ENCODE measurements around the gene ORMDL3. TPM values are rescaled to one million over a fixed set of nuclear protein-coding genes. Genes with fewer than 3 reads are reported as not detected.

The ORMDL3 gene
- polyA plus RNA-seq, 1 donor from 2014 or later, result 90.1 TPM

DNA sequence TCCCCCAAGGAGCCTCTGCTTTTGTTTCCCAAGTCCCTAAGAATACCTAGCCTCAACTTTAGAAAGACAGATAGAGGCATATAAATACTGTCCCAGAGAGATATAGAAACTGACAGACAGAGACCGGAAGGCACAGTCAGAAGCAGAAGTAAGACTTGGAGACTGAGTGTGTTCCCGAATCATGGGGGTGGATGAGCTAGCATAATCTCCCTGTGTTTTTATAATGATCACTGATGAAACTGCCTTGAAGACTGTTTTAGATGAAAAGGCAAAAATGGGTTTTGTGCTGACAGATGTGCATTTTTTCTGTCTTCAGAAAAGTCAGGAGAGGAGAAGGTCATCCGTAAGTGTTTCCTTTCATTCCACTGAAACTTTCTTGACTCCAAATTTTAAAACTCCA lies 44.9 kb upstream of the ORMDL3 start:
- Histone ChIP-seq H3K9ac (ENCODE audit: low read length) (no peak overlapping the region), H3K4me2 (ENCODE audit: low read length) (no peak overlapping the region), H3K9me2 (ENCODE audit: insufficient read depth, low read length) (no peaks in the 10 kb centered on the region), H3K36me3 (ENCODE audit: insufficient read depth, low read length) (no peaks in the 10 kb centered on the region), H4K20me1 (ENCODE audit: insufficient read depth) (no peaks in the 10 kb centered on the region), H3K79me2 (replicated peaks; ENCODE audit: insufficient read depth, low read length) (no peaks in the 10 kb centered on the region), H3K27me3 (ENCODE audit: insufficient read depth, low read depth, low read length) (no peaks in the 10 kb centered on the region), H2AFZ (ENCODE audit: low read depth, low read length) (no peak overlapping the region), H3K27ac (ENCODE audit: low read length) (no peak overlapping the region), H3K9me3 (ENCODE audit: low read length) (no peaks in the 10 kb centered on the region), H3F3A (ENCODE audit: insufficient read depth, low read length, poor library complexity, severe bottlenecking) (no peaks in the 10 kb centered on the region), H3K4me3 (ENCODE audit: low read length) (no peak overlapping the region)
- no peak for TF ChIP-seq EP300 (conservative IDR thresholded peaks at IDR 0.05; ENCODE audit: poor library complexity, severe bottlenecking)
- no peak for TF ChIP-seq POLR2AphosphoS5 (IDR thresholded peaks at IDR 0.05)
- TF ChIP-seq MXI1 (conservative IDR thresholded peaks at IDR 0.05; ENCODE audit: poor library complexity, severe bottlenecking), result no peak
- no peak for TF ChIP-seq TAF1 (IDR thresholded peaks at IDR 0.05; ENCODE audit: low read depth)
- TF ChIP-seq, protein P1, sequence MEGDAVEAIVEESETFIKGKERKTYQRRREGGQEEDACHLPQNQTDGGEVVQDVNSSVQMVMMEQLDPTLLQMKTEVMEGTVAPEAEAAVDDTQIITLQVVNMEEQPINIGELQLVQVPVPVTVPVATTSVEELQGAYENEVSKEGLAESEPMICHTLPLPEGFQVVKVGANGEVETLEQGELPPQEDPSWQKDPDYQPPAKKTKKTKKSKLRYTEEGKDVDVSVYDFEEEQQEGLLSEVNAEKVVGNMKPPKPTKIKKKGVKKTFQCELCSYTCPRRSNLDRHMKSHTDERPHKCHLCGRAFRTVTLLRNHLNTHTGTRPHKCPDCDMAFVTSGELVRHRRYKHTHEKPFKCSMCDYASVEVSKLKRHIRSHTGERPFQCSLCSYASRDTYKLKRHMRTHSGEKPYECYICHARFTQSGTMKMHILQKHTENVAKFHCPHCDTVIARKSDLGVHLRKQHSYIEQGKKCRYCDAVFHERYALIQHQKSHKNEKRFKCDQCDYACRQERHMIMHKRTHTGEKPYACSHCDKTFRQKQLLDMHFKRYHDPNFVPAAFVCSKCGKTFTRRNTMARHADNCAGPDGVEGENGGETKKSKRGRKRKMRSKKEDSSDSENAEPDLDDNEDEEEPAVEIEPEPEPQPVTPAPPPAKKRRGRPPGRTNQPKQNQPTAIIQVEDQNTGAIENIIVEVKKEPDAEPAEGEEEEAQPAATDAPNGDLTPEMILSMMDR (IDR thresholded peaks at IDR 0.05; ENCODE audit: poor library complexity, severe bottlenecking), result no peak
- TF ChIP-seq RAD21 (conservative IDR thresholded peaks at IDR 0.05), result no peak
- TF ChIP-seq, protein P2, sequence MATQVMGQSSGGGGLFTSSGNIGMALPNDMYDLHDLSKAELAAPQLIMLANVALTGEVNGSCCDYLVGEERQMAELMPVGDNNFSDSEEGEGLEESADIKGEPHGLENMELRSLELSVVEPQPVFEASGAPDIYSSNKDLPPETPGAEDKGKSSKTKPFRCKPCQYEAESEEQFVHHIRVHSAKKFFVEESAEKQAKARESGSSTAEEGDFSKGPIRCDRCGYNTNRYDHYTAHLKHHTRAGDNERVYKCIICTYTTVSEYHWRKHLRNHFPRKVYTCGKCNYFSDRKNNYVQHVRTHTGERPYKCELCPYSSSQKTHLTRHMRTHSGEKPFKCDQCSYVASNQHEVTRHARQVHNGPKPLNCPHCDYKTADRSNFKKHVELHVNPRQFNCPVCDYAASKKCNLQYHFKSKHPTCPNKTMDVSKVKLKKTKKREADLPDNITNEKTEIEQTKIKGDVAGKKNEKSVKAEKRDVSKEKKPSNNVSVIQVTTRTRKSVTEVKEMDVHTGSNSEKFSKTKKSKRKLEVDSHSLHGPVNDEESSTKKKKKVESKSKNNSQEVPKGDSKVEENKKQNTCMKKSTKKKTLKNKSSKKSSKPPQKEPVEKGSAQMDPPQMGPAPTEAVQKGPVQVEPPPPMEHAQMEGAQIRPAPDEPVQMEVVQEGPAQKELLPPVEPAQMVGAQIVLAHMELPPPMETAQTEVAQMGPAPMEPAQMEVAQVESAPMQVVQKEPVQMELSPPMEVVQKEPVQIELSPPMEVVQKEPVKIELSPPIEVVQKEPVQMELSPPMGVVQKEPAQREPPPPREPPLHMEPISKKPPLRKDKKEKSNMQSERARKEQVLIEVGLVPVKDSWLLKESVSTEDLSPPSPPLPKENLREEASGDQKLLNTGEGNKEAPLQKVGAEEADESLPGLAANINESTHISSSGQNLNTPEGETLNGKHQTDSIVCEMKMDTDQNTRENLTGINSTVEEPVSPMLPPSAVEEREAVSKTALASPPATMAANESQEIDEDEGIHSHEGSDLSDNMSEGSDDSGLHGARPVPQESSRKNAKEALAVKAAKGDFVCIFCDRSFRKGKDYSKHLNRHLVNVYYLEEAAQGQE (IDR thresholded peaks at IDR 0.05; ENCODE audit: borderline replicate concordance), result no peak
- no peak for TF ChIP-seq SMC3 (conservative IDR thresholded peaks at IDR 0.05; ENCODE audit: poor library complexity)
- TF ChIP-seq EZH2 (IDR thresholded peaks at IDR 0.05; ENCODE audit: borderline replicate concordance, insufficient read depth, low read length, poor library complexity, severe bottlenecking), result no peak

DNA sequence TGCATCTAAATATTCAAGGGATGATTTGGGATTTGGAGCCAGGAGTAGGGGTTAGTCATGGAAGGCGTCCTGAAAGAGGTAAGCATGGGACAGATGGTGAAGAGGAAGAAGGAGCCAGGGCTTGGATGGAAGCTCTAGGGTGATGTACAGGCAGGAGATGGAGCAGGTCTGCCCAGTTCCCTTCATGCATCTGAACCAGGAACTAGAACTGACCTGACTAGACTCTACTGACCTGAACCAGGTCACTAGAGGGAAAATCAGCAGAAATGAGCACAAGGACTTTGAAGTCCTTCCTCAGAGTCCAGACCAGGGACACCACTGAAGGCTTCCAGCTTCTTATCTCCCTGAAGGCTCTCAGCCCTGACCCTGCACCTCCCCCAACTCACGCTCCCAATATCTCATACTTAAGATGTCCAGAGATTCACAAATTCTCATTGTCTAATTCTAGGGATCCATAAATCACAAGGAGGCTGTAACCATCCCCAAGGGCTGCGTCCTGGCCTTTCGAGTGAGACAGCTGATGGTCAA lies 43.7 kb upstream of the ORMDL3 start:
- Histone ChIP-seq H3K27ac (ENCODE audit: low read length) (no peak overlapping the region), H2AFZ (ENCODE audit: low read depth, low read length) (no peak overlapping the region), H3K4me2 (ENCODE audit: low read length) (no peak overlapping the region), H3K9me2 (ENCODE audit: insufficient read depth, low read length) (no peaks in the 10 kb centered on the region), H3K36me3 (ENCODE audit: insufficient read depth, low read length) (no peaks in the 10 kb centered on the region), H3K4me3 (ENCODE audit: low read length) (no peak overlapping the region), H4K20me1 (ENCODE audit: insufficient read depth) (no peaks in the 10 kb centered on the region), H3K79me2 (replicated peaks; ENCODE audit: insufficient read depth, low read length) (no peaks in the 10 kb centered on the region), H3K27me3 (ENCODE audit: insufficient read depth, low read depth, low read length) (no peaks in the 10 kb centered on the region), H3F3A (ENCODE audit: insufficient read depth, low read length, poor library complexity, severe bottlenecking) (no peaks in the 10 kb centered on the region), H3K9me3 (ENCODE audit: low read length) (no peaks in the 10 kb centered on the region), H3K9ac (ENCODE audit: low read length) (no peak overlapping the region)
- TF ChIP-seq RAD21 (conservative IDR thresholded peaks at IDR 0.05) (no peak), MXI1 (conservative IDR thresholded peaks at IDR 0.05; ENCODE audit: poor library complexity, severe bottlenecking) (no peak), EZH2 (IDR thresholded peaks at IDR 0.05; ENCODE audit: borderline replicate concordance, insufficient read depth, low read length, poor library complexity, severe bottlenecking) (no peak), SMC3 (conservative IDR thresholded peaks at IDR 0.05; ENCODE audit: poor library complexity) (no peak), TAF1 (IDR thresholded peaks at IDR 0.05; ENCODE audit: low read depth) (no peak)
- TF ChIP-seq, protein P1 (IDR thresholded peaks at IDR 0.05; ENCODE audit: poor library complexity, severe bottlenecking), result no peak
